Measurements from ENCODE around the gene POLG.
"Not testable (repeated sequence)": the region's sequence is repeated elsewhere in the genome, so short reads cannot be mapped to it uniquely, and the experiment has no call there.

Gene POLG

GRCh38 chr15:89307046-89307587 lies 27.5 kb downstream of the POLG start:
- Histone ChIP-seq H3K27ac (no peak overlapping the region), H3K4me3 (no peak overlapping the region)

- H3K27ac ChIP-seq, result no peak overlapping the region
- no peak overlapping the region for H3K4me3 ChIP-seq
Observed at GRCh38 chr15:89305395-89305794, 29.2 kb downstream of the POLG start.

GRCh38 chr15:89303986-89304385 lies 30.6 kb downstream of the POLG start:
- Histone ChIP-seq H3K4me3 (no peak overlapping the region), H3K27ac (no peak overlapping the region)

- H3K4me3 ChIP-seq, result no peak overlapping the region
- no peak overlapping the region for H3K27ac ChIP-seq
Observed at GRCh38 chr15:89301304-89302089, 33.1 kb downstream of the POLG start.

DNA sequence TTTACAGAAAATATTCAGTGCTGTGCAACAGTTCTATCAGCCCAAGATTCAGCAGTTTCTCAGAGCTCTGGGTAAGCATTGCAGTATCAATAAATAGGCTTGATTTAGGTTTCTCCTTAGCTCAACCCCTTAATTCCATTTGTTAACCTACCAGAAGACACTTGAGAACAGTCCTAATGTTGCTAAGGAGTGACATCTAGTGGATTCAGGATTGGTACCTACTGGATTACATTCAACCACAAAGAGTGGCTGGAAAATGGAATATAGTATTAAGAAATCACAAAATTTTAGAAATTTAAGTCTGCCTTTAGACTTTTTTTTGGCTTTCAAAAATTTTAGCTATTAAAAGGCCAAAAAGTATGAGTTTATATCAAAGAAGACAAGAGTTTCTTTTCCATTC lies 34.7 kb downstream of the POLG start:
- H3K4me3 ChIP-seq, result no peak overlapping the region
- no peak overlapping the region for H3K27ac ChIP-seq

DNA sequence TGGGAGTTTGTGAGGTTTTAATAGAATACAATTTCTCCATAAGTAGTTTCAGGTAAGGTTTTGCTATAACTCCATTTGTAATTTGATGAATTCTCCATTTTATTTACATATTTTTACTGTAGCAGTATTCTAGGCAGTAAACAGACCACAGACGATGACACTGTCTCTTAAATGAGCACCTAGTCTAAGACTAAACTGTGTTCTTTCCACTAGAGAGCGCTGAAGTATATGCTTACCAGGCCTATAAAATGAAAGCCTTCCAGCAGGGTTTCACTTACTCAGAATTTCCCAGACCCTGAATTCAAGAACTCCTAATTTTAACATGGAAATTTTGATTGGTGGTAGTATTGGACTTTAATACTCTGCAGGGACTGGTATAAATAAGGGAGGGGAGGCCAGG lies 41.6 kb downstream of the POLG start:
- no peak overlapping the region for H3K4me3 ChIP-seq
- no peak overlapping the region for H3K27ac ChIP-seq

GRCh38 chr15:89291934-89292438 lies 42.6 kb downstream of the POLG start:
- no peak overlapping the region for H3K4me3 ChIP-seq
- H3K27ac ChIP-seq, result peak overlapping the region in 1 of 21 experiments; percentile 6

GRCh38 chr15:89283201-89283600 lies 51.4 kb downstream of the POLG start:
- H3K4me3 ChIP-seq, result no peak overlapping the region
- no peak overlapping the region for H3K27ac ChIP-seq

GRCh38 chr15:89282631-89283030 lies 52.0 kb downstream of the POLG start:
- Histone ChIP-seq H3K27ac (no peak overlapping the region), H3K4me3 (no peak overlapping the region)

DNA sequence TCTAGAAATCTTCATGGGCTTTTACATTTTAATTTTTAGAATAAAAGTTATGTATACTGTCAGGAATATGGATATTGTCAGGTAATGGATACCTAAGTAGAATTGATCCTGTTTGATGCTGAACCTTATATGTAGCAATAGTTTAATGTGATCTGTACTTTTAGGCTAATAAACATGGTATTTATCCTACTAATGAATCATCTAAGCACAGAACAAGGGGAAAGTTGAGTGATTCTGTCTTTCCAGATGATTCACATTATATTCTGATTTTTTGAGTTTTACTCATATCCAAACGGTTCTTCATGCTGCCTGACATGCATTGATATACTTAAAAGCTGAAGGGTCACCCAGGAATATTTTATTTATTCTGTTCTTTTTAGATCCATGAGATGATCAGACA lies 56.3 kb downstream of the POLG start:
- H3K27ac ChIP-seq, result no peak overlapping the region
- H3K4me3 ChIP-seq, result no peak overlapping the region

DNA sequence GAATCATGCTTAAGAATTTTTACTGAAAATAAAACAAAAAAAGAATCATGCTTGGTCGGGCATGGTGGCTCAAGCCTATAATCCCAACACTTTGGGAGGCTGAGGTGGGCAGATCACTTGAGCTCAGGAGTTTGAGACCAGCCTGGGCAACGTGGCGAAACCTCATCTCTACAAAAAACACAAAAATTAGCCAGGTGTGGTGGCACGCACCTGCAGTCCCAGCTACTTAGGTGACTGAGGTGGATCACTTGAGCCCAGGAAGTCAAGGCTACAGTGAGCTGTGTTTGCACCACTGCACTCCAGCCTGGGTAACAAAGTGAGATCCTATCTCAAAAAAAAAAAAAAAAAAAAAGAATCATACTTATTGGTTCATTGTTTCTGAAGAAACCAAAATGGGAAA lies 57.3 kb downstream of the POLG start:
- not testable (repeated sequence) for H3K4me3 ChIP-seq, H3K27ac ChIP-seq

All from skin epidermis (tissue), 12 donors.